Measurements from ENCODE around the gene CPXM2.

CPXM2 gene

GRCh38 chr10:123889821-123890220 is 1.8 kb downstream of the CPXM2 start:
- Histone ChIP-seq H3K9me3 (ENCODE audit: control insufficient read depth, low read length) (no peaks in the 10 kb centered on the region), H3K36me3 (ENCODE audit: control insufficient read depth, insufficient read depth, low read length) (no peaks in the 10 kb centered on the region), H3K4me1 (ENCODE audit: control insufficient read depth, insufficient read depth, low read length, poor library complexity, severe bottlenecking) (no peaks in the 10 kb centered on the region), H3K27ac (ENCODE audit: insufficient read depth, low read length, poor library complexity, severe bottlenecking) (no peak overlapping the region), H3K27me3 (replicated peaks; ENCODE audit: control insufficient read depth, insufficient read depth, low read length, poor library complexity, severe bottlenecking) (no peaks in the 10 kb centered on the region), H3K4me3 (ENCODE audit: insufficient read depth, low read depth, low read length, poor library complexity, severe bottlenecking) (no peak overlapping the region)
- DNase-seq: no peak

- no peak overlapping the region for H3K27ac ChIP-seq (ENCODE audit: insufficient read depth, low read length, poor library complexity, severe bottlenecking)
- no peaks in the 10 kb centered on the region for H3K36me3 ChIP-seq (ENCODE audit: control insufficient read depth, insufficient read depth, low read length)
- no peak for DNase-seq
- H3K27me3 ChIP-seq (replicated peaks; ENCODE audit: control insufficient read depth, insufficient read depth, low read length, poor library complexity, severe bottlenecking): no peaks in the 10 kb centered on the region
- no peak overlapping the region for H3K4me3 ChIP-seq (ENCODE audit: insufficient read depth, low read depth, low read length, poor library complexity, severe bottlenecking)
- no peaks in the 10 kb centered on the region for H3K9me3 ChIP-seq (ENCODE audit: control insufficient read depth, low read length)
- H3K4me1 ChIP-seq (ENCODE audit: control insufficient read depth, insufficient read depth, low read length, poor library complexity, severe bottlenecking): no peaks in the 10 kb centered on the region
These were observed 2.9 kb downstream of the CPXM2 start for GRCh38 chr10:123888751-123889150.

- Histone ChIP-seq H3K27ac (ENCODE audit: insufficient read depth, low read length, poor library complexity, severe bottlenecking) (no peak overlapping the region), H3K4me3 (ENCODE audit: insufficient read depth, low read depth, low read length, poor library complexity, severe bottlenecking) (no peak overlapping the region), H3K4me1 (ENCODE audit: control insufficient read depth, insufficient read depth, low read length, poor library complexity, severe bottlenecking) (no peaks in the 10 kb centered on the region), H3K27me3 (replicated peaks; ENCODE audit: control insufficient read depth, insufficient read depth, low read length, poor library complexity, severe bottlenecking) (no peaks in the 10 kb centered on the region), H3K9me3 (ENCODE audit: control insufficient read depth, low read length) (no peaks in the 10 kb centered on the region), H3K36me3 (ENCODE audit: control insufficient read depth, insufficient read depth, low read length) (no peaks in the 10 kb centered on the region)
- no peak for DNase-seq
These were observed 3.4 kb downstream of the CPXM2 start for GRCh38 chr10:123888256-123888655.

- no peak for DNase-seq
- H3K27ac ChIP-seq (ENCODE audit: insufficient read depth, low read length, poor library complexity, severe bottlenecking): no peak overlapping the region
- no peaks in the 10 kb centered on the region for H3K9me3 ChIP-seq (ENCODE audit: control insufficient read depth, low read length)
- no peak overlapping the region for H3K4me3 ChIP-seq (ENCODE audit: insufficient read depth, low read depth, low read length, poor library complexity, severe bottlenecking)
- H3K27me3 ChIP-seq (replicated peaks; ENCODE audit: control insufficient read depth, insufficient read depth, low read length, poor library complexity, severe bottlenecking): no peaks in the 10 kb centered on the region
- H3K36me3 ChIP-seq (ENCODE audit: control insufficient read depth, insufficient read depth, low read length): no peaks in the 10 kb centered on the region
- no peaks in the 10 kb centered on the region for H3K4me1 ChIP-seq (ENCODE audit: control insufficient read depth, insufficient read depth, low read length, poor library complexity, severe bottlenecking)
These were observed 5.3 kb downstream of the CPXM2 start for GRCh38 chr10:123886292-123886691.

GRCh38 chr10:123885406-123886170 is 6.0 kb downstream of the CPXM2 start:
- Histone ChIP-seq H3K9me3 (ENCODE audit: control insufficient read depth, low read length) (no peaks in the 10 kb centered on the region), H3K27ac (ENCODE audit: insufficient read depth, low read length, poor library complexity, severe bottlenecking) (no peak overlapping the region), H3K36me3 (ENCODE audit: control insufficient read depth, insufficient read depth, low read length) (no peaks in the 10 kb centered on the region), H3K4me1 (ENCODE audit: control insufficient read depth, insufficient read depth, low read length, poor library complexity, severe bottlenecking) (no peaks in the 10 kb centered on the region), H3K4me3 (ENCODE audit: insufficient read depth, low read depth, low read length, poor library complexity, severe bottlenecking) (no peak overlapping the region), H3K27me3 (replicated peaks; ENCODE audit: control insufficient read depth, insufficient read depth, low read length, poor library complexity, severe bottlenecking) (no peaks in the 10 kb centered on the region)
- DNase-seq: no peak

GRCh38 chr10:123884907-123885381 is 6.7 kb downstream of the CPXM2 start:
- DNase-seq: no peak
- no peaks in the 10 kb centered on the region for H3K36me3 ChIP-seq (ENCODE audit: control insufficient read depth, insufficient read depth, low read length)

GRCh38 chr10:123884351-123884906 is 7.2 kb downstream of the CPXM2 start:
- no peak for DNase-seq
- Histone ChIP-seq H3K9me3 (ENCODE audit: control insufficient read depth, low read length) (no peaks in the 10 kb centered on the region), H3K27me3 (replicated peaks; ENCODE audit: control insufficient read depth, insufficient read depth, low read length, poor library complexity, severe bottlenecking) (no peaks in the 10 kb centered on the region), H3K27ac (ENCODE audit: insufficient read depth, low read length, poor library complexity, severe bottlenecking) (no peak overlapping the region), H3K36me3 (ENCODE audit: control insufficient read depth, insufficient read depth, low read length) (no peaks in the 10 kb centered on the region), H3K4me1 (ENCODE audit: control insufficient read depth, insufficient read depth, low read length, poor library complexity, severe bottlenecking) (no peaks in the 10 kb centered on the region), H3K4me3 (ENCODE audit: insufficient read depth, low read depth, low read length, poor library complexity, severe bottlenecking) (no peak overlapping the region)

More at GRCh38 chr10:123884907-123885381, 6.7 kb downstream of the CPXM2 start:
- no peaks in the 10 kb centered on the region for H3K4me1 ChIP-seq (ENCODE audit: control insufficient read depth, insufficient read depth, low read length, poor library complexity, severe bottlenecking)
- no peaks in the 10 kb centered on the region for H3K27me3 ChIP-seq (replicated peaks; ENCODE audit: control insufficient read depth, insufficient read depth, low read length, poor library complexity, severe bottlenecking)
- H3K27ac ChIP-seq (ENCODE audit: insufficient read depth, low read length, poor library complexity, severe bottlenecking): no peak overlapping the region
- no peaks in the 10 kb centered on the region for H3K9me3 ChIP-seq (ENCODE audit: control insufficient read depth, low read length)
- no peak overlapping the region for H3K4me3 ChIP-seq (ENCODE audit: insufficient read depth, low read depth, low read length, poor library complexity, severe bottlenecking)

GRCh38 chr10:123883673-123884320 is 7.8 kb downstream of the CPXM2 start:
- no peak overlapping the region for H3K4me3 ChIP-seq (ENCODE audit: insufficient read depth, low read depth, low read length, poor library complexity, severe bottlenecking)
- H3K27ac ChIP-seq (ENCODE audit: insufficient read depth, low read length, poor library complexity, severe bottlenecking): no peak overlapping the region
- H3K9me3 ChIP-seq (ENCODE audit: control insufficient read depth, low read length): no peaks in the 10 kb centered on the region
- H3K36me3 ChIP-seq (ENCODE audit: control insufficient read depth, insufficient read depth, low read length): no peaks in the 10 kb centered on the region
- H3K4me1 ChIP-seq (ENCODE audit: control insufficient read depth, insufficient read depth, low read length, poor library complexity, severe bottlenecking): no peaks in the 10 kb centered on the region
- no peaks in the 10 kb centered on the region for H3K27me3 ChIP-seq (replicated peaks; ENCODE audit: control insufficient read depth, insufficient read depth, low read length, poor library complexity, severe bottlenecking)
- DNase-seq: no peak

- Histone ChIP-seq H3K9me3 (ENCODE audit: control insufficient read depth, low read length) (no peaks in the 10 kb centered on the region), H3K4me1 (ENCODE audit: control insufficient read depth, insufficient read depth, low read length, poor library complexity, severe bottlenecking) (no peaks in the 10 kb centered on the region), H3K36me3 (ENCODE audit: control insufficient read depth, insufficient read depth, low read length) (no peaks in the 10 kb centered on the region), H3K27ac (ENCODE audit: insufficient read depth, low read length, poor library complexity, severe bottlenecking) (no peak overlapping the region), H3K27me3 (replicated peaks; ENCODE audit: control insufficient read depth, insufficient read depth, low read length, poor library complexity, severe bottlenecking) (no peaks in the 10 kb centered on the region), H3K4me3 (ENCODE audit: insufficient read depth, low read depth, low read length, poor library complexity, severe bottlenecking) (no peak overlapping the region)
- DNase-seq: no peak
These were observed 8.7 kb downstream of the CPXM2 start for GRCh38 chr10:123882681-123883445.

Measured in effector memory CD4-positive, alpha-beta T cell (primary cell).